ENCODE results near the gene MRPL14. TPM values are rescaled to one million over a fixed set of nuclear protein-coding genes. Genes with fewer than 3 reads are reported as not detected.

Gene MRPL14
- total RNA-seq, 2 experiments from 2014 or later, result 10.4 to 11.5 TPM

DNA sequence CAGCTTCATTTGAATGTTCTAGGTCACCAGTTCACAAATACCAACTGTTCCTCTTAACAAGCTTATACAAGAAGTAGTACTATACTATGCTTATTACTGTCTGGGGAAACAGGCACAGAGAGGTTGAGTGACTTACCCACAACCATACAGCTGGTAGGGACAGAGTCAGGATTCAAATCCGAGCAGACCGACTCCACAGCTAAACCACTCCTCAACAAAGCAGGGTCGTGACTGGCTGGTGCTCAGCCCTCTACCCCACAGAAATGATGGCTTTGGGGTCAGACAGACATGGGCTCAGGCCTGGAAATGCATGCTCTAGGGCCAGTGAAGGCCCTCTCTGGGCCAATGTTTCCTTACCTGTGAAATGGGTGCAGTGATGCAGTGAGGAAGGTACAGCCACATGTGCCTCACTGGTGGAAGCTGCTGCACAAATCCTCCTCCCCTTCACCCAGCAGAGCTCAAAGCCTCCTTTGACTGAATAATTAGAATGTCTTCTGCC is 63.6 kb downstream of the MRPL14 start:
- peaks cover 8 to 13% of the 10 kb centered on the region in 2 experiments for H3K9me3 ChIP-seq (ENCODE audit: control insufficient read depth in 1 of 2, insufficient read depth in 1 of 2, low read length in 2 of 2)
- TF ChIP-seq, protein P1, sequence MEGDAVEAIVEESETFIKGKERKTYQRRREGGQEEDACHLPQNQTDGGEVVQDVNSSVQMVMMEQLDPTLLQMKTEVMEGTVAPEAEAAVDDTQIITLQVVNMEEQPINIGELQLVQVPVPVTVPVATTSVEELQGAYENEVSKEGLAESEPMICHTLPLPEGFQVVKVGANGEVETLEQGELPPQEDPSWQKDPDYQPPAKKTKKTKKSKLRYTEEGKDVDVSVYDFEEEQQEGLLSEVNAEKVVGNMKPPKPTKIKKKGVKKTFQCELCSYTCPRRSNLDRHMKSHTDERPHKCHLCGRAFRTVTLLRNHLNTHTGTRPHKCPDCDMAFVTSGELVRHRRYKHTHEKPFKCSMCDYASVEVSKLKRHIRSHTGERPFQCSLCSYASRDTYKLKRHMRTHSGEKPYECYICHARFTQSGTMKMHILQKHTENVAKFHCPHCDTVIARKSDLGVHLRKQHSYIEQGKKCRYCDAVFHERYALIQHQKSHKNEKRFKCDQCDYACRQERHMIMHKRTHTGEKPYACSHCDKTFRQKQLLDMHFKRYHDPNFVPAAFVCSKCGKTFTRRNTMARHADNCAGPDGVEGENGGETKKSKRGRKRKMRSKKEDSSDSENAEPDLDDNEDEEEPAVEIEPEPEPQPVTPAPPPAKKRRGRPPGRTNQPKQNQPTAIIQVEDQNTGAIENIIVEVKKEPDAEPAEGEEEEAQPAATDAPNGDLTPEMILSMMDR (IDR thresholded peaks at IDR 0.05), result no peak
- H3K9me3 Mint-ChIP-seq, result peaks cover 2% of the 10 kb centered on the region
- no peaks in the 10 kb centered on the region for H3K27me3 ChIP-seq (ENCODE audit: control insufficient read depth in 1 of 2, insufficient read depth in 2 of 2, low read length in 2 of 2)
- no peak overlapping the region for H3K4me3 ChIP-seq (ENCODE audit: low read length)
- no peak for DNase-seq
- ATAC-seq (ENCODE audit: poor library complexity), result no peak
- no peak overlapping the region for H3K27ac Mint-ChIP-seq
- H3K4me1 ChIP-seq (ENCODE audit: insufficient read depth, low read length), result peaks cover 6% of the 10 kb centered on the region
- H3K27me3 Mint-ChIP-seq, result no peaks in the 10 kb centered on the region
- H3K4me1 Mint-ChIP-seq (ENCODE audit: low read depth), result no peaks in the 10 kb centered on the region
- no peak overlapping the region for H3K27ac ChIP-seq (ENCODE audit: low read depth in 1 of 2, low read length in 2 of 2)
- no peak overlapping the region for H3K4me3 Mint-ChIP-seq
- ChIA-PET POLR2A (interaction anchor here (2.1 kb wide), 1 partner anchor 10 kb away, joined by 5 read pairs; no protein-coding TSS in a partner anchor), CTCF (interaction anchor here (0.9 kb wide), 1 partner anchor 16 kb away, joined by 3 read pairs; no protein-coding TSS in a partner anchor)
- intact Hi-C loops (cut with DNase I, micrococcal nuclease), result no loop called here
- no peaks in the 10 kb centered on the region for H3K36me3 ChIP-seq (ENCODE audit: insufficient read depth, low read length)
- H3K36me3 Mint-ChIP-seq (ENCODE audit: low read depth), result no peaks in the 10 kb centered on the region

Other genes starting within 250 kb of the MRPL14 start
- gene TMEM63B, start 102 bp upstream of the MRPL14 start, total RNA-seq, result 10 to 100 TPM; 11.4 to 12.8 TPM
- gene CAPN11, start 31.4 kb upstream of the MRPL14 start, total RNA-seq, result 1 to 10 TPM; 1.3 to 1.5 TPM
- not detected for gene MYMX, start 89.5 kb upstream of the MRPL14 start, total RNA-seq
- gene SLC29A1, start 96.1 kb upstream of the MRPL14 start, total RNA-seq, result 1 to 10 TPM in 1 of 2 experiments, under 1 TPM in 1; 0.67 to 1.3 TPM
- 100 to 1,000 TPM; 401 to 405 TPM for gene HSP90AB1, start 119.6 kb upstream of the MRPL14 start, total RNA-seq
- 1 to 10 TPM; 6.4 to 7.0 TPM for gene SLC35B2, start 130.1 kb upstream of the MRPL14 start, total RNA-seq
- 10 to 100 TPM; 43.0 to 43.1 TPM for gene NFKBIE, start 138.1 kb upstream of the MRPL14 start, total RNA-seq
- gene TMEM151B, start 143.0 kb upstream of the MRPL14 start, total RNA-seq, result not detected
- 10 to 100 TPM; 12.0 to 12.7 TPM for gene AARS2, start 185.9 kb upstream of the MRPL14 start, total RNA-seq
- not detected for gene SPATS1, start 215.2 kb upstream of the MRPL14 start, total RNA-seq